ENCODE data around the gene DPP6. TPM values are rescaled to one million over a fixed set of nuclear protein-coding genes. Genes with fewer than 3 reads are reported as not detected.

The DPP6 gene
- total and polyA plus RNA-seq, 2 of the 8 experiments (the other 6 are each of a cell fraction or from before 2014, with no cell fraction given): 4.7 to 6.8 TPM

GRCh38 chr7:154867068-154867467, 814.9 kb downstream of the DPP6 start (continued):
- TF ChIP-seq CREB1 (IDR thresholded peaks at IDR 0.05): no peak
- no peak for TF ChIP-seq BRCA1 (IDR thresholded peaks at IDR 0.05; ENCODE audit: low read depth, low read length)
- TF ChIP-seq POLR2AphosphoS5 (IDR thresholded peaks at IDR 0.05; ENCODE audit: low read depth, low read length): no peak
- no peak for TF ChIP-seq ASH2L (IDR thresholded peaks at IDR 0.05; ENCODE audit: low read length)
- no peak for TF ChIP-seq GTF2F1 (IDR thresholded peaks at IDR 0.05; ENCODE audit: borderline replicate concordance, low read depth, low read length)
